ENCODE measurements around the gene PTCH1. TPM values are rescaled to one million over a fixed set of nuclear protein-coding genes. Genes with fewer than 3 reads are reported as not detected.

PTCH1 gene
- total and polyA plus RNA-seq, 7 donors: 0.81 to 7.5 (median 3.5) TPM

DNA sequence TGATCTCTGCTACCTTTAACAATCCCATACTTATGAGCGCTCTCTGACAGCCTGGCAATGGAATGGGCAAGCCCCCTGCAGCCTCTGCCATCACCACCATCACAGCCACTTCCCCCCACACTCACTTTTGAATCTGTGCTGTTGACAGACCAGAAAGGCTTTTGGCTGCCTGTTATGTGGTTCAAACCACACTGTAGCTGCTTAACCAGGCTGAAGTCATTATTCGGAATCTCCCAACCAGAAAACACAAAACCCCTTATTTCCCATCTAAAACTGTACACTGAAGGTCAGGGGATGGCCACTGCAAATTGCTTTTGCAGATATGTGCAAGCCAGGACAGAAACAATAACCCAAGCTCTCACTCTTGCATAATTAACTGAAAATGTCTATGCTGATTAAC lies 35.8 kb downstream of the PTCH1 start:
- Histone ChIP-seq H3K36me3 (ENCODE audit: insufficient read depth in 1 of 2, low read depth in 1 of 2) (peaks cover 0 to 45% of the 10 kb centered on the region in 2 donors), H3K27me3 (ENCODE audit: insufficient read depth in 3 of 3, low read length in 2 of 3) (no peaks in the 10 kb centered on the region)
- 87 to 88% (median 87%) methylated on average over 2 of the region's 2 CpGs for WGBS, 3 donors

GRCh38 chr9:95480346-95480745 lies 36.4 kb downstream of the PTCH1 start:
- H3K36me3 ChIP-seq (ENCODE audit: insufficient read depth in 1 of 2, low read depth in 1 of 2): peaks cover 4 to 51% of the 10 kb centered on the region in 2 donors
- intact Hi-C loops (cut with DNase I): no loop called here
- ATAC-seq (no peak), DNase-seq (no peak)
- H3K27ac ChIP-seq: no peak overlapping the region
- 81 to 89% (median 82%) methylated on average over 12 of the region's 12 CpGs for WGBS, 3 donors
- no peak overlapping the region for H3K4me3 ChIP-seq
- no peaks in the 10 kb centered on the region for H3K9me3 ChIP-seq
- peaks cover 6% of the 10 kb centered on the region for H3K4me1 ChIP-seq
- TF ChIP-seq CTCF (IDR thresholded peaks at IDR 0.05): no peak
- no peaks in the 10 kb centered on the region for H3K27me3 ChIP-seq (ENCODE audit: insufficient read depth in 3 of 3, low read length in 2 of 3)

More for the DNA sequence above, 35.8 kb downstream of the PTCH1 start:
- peaks cover 8% of the 10 kb centered on the region for H3K4me1 ChIP-seq
- H3K4me3 ChIP-seq: no peak overlapping the region
- H3K27ac ChIP-seq: no peak overlapping the region
- no peaks in the 10 kb centered on the region for H3K9me3 ChIP-seq
- TF ChIP-seq CTCF (IDR thresholded peaks at IDR 0.05): no peak
- no peak for DNase-seq
- intact Hi-C loops (cut with DNase I): no loop called here
- ATAC-seq: no peak

- intact Hi-C loops (cut with DNase I): no loop called here
- DNase-seq (no peak), ATAC-seq (no peak)
- Histone ChIP-seq H3K36me3 (ENCODE audit: insufficient read depth in 1 of 2, low read depth in 1 of 2) (peaks cover 6 to 62% of the 10 kb centered on the region in 2 donors), H3K27me3 (ENCODE audit: insufficient read depth in 3 of 3, low read length in 2 of 3) (no peaks in the 10 kb centered on the region), H3K9me3 (no peaks in the 10 kb centered on the region), H3K27ac (no peak overlapping the region), H3K4me3 (no peak overlapping the region), H3K4me1 (peaks cover 5% of the 10 kb centered on the region)
- 79 to 84% (median 81%) methylated on average over 9 of the region's 9 CpGs for WGBS, 3 donors
- TF ChIP-seq CTCF (IDR thresholded peaks at IDR 0.05): no peak
Observed at GRCh38 chr9:95479330-95479729, 37.4 kb downstream of the PTCH1 start.

GRCh38 chr9:95478335-95478734 lies 38.4 kb downstream of the PTCH1 start:
- H3K9me3 ChIP-seq: no peaks in the 10 kb centered on the region
- intact Hi-C loops (cut with DNase I): no loop called here
- ATAC-seq (no peak), DNase-seq (no peak)
- no peak for TF ChIP-seq CTCF (IDR thresholded peaks at IDR 0.05)
- no peaks in the 10 kb centered on the region for H3K27me3 ChIP-seq (ENCODE audit: insufficient read depth in 3 of 3, low read length in 2 of 3)
- no peak overlapping the region for H3K27ac ChIP-seq
- WGBS, 3 donors: 76 to 84% (median 84%) methylated on average over 5 of the region's 5 CpGs
- no peaks in the 10 kb centered on the region for H3K4me1 ChIP-seq
- peaks cover 8 to 71% of the 10 kb centered on the region in 2 donors for H3K36me3 ChIP-seq (ENCODE audit: insufficient read depth in 1 of 2, low read depth in 1 of 2)
- H3K4me3 ChIP-seq: no peak overlapping the region

DNA sequence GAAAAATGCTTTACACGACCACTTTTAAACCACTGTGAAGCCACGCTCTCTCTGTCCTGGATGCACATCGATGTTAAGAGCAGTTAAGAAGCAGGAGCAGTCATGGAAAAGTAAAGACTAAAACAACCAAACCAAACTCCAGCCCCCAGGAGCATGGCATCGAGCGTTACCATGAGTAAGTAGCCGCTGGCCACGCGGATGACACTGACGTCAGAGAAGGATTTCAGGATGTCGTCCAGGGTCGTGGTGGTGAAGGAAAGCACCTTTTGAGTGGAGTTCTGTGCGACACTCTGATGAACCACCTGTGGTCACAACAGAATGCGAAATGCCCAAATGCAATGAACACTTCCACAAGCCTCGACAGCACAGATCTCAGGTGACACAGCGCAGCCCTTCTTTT lies 38.9 kb downstream of the PTCH1 start:
- WGBS, 3 donors: 91 to 95% (median 92%) methylated on average over 15 of the region's 15 CpGs
- no peak overlapping the region for H3K27ac ChIP-seq
- intact Hi-C loops (cut with DNase I): no loop called here

More for the DNA sequence above, 38.9 kb downstream of the PTCH1 start:
- no peak overlapping the region for H3K4me3 ChIP-seq
- H3K4me1 ChIP-seq: no peaks in the 10 kb centered on the region
- no peaks in the 10 kb centered on the region for H3K27me3 ChIP-seq (ENCODE audit: insufficient read depth in 3 of 3, low read length in 2 of 3)
- no peak for DNase-seq
- no peak for TF ChIP-seq CTCF (IDR thresholded peaks at IDR 0.05)
- H3K9me3 ChIP-seq: no peaks in the 10 kb centered on the region
- no peak for ATAC-seq
- H3K36me3 ChIP-seq (ENCODE audit: insufficient read depth in 1 of 2, low read depth in 1 of 2): peaks cover 8 to 76% of the 10 kb centered on the region in 2 donors
